ENCODE results near the gene TYMS. TPM values are rescaled to one million over a fixed set of nuclear protein-coding genes. Genes with fewer than 3 reads are reported as not detected.

Gene TYMS
- total RNA-seq, 1 experiment from 2014 or later: 143 TPM

GRCh38 chr18:709771-710170 lies 52.3 kb downstream of the TYMS start:
- no peak for DNase-seq
- peaks cover 6% of the 10 kb centered on the region for H3K36me3 ChIP-seq (ENCODE audit: control insufficient read depth, insufficient read depth, low read length)
- H3K4me1 ChIP-seq: peaks cover 11% of the 10 kb centered on the region; the same call in 1 of the 2 replicates
- ChIA-PET POLR2A (no interaction called here), CTCF (interaction anchor here (0.6 kb wide), 1 partner anchor 52 kb away, joined by 3 read pairs; no protein-coding TSS in a partner anchor)
- H3K4me3 ChIP-seq (ENCODE audit: low read depth, low read length): no peak overlapping the region
- Mint-ChIP-seq H3K9me3 (ENCODE audit: unreplicated experiment) (no peaks in the 10 kb centered on the region), H3K27ac (ENCODE audit: unreplicated experiment) (no peak overlapping the region), H3K4me3 (ENCODE audit: unreplicated experiment) (peak overlapping the region; percentile 14), H3K36me3 (ENCODE audit: insufficient read depth, unreplicated experiment) (peaks cover 60% of the 10 kb centered on the region), H3K4me1 (ENCODE audit: low read depth, unreplicated experiment) (peaks cover 19% of the 10 kb centered on the region), H3K27me3 (ENCODE audit: insufficient read depth, unreplicated experiment) (no peaks in the 10 kb centered on the region)
- intact Hi-C loops (cut with micrococcal nuclease; ENCODE audit: unreplicated experiment): loop anchor here (2.0 to 5.0 kb wide), 2 partner anchors 27 to 52 kb away; partner anchors contain the start of gene TYMS
- H3K9me3 ChIP-seq: no peaks in the 10 kb centered on the region
- no TSS peak for BruUV-seq (replicated peaks)
- H3K27me3 ChIP-seq (replicated peaks; ENCODE audit: control insufficient read depth, insufficient read depth, low read length): no peaks in the 10 kb centered on the region
- no peak for TF ChIP-seq CTCF (IDR thresholded peaks at IDR 0.05; ENCODE audit: insufficient read depth in 1 of 2, low read depth in 1 of 2, low read length in 1 of 2, severe bottlenecking in 1 of 2, unreplicated experiment in 1 of 2)

- H3K4me1 ChIP-seq: peaks cover 11% of the 10 kb centered on the region; the same call in 1 of the 2 replicates
- BruUV-seq (replicated peaks): no TSS peak
- POLR2A ChIA-PET: no interaction called here
- peak overlapping the region; percentile 76 for H3K4me3 ChIP-seq (ENCODE audit: low read depth, low read length)
- peaks cover 6% of the 10 kb centered on the region for H3K36me3 ChIP-seq (ENCODE audit: control insufficient read depth, insufficient read depth, low read length)
- no peaks in the 10 kb centered on the region for H3K27me3 ChIP-seq (replicated peaks; ENCODE audit: control insufficient read depth, insufficient read depth, low read length)
- Mint-ChIP-seq H3K4me1 (ENCODE audit: low read depth, unreplicated experiment) (peaks cover 19% of the 10 kb centered on the region), H3K36me3 (ENCODE audit: insufficient read depth, unreplicated experiment) (peaks cover 51% of the 10 kb centered on the region), H3K4me3 (ENCODE audit: unreplicated experiment) (peak overlapping the region; percentile 81), H3K27ac (ENCODE audit: unreplicated experiment) (peak overlapping the region; percentile 81), H3K9me3 (ENCODE audit: unreplicated experiment) (no peaks in the 10 kb centered on the region), H3K27me3 (ENCODE audit: insufficient read depth, unreplicated experiment) (no peaks in the 10 kb centered on the region)
- TF ChIP-seq CTCF (IDR thresholded peaks at IDR 0.05; ENCODE audit: insufficient read depth in 1 of 2, low read depth in 1 of 2, low read length in 1 of 2, severe bottlenecking in 1 of 2, unreplicated experiment in 1 of 2): no peak
- intact Hi-C loops (cut with micrococcal nuclease; ENCODE audit: unreplicated experiment): loop anchor here (2.0 to 5.0 kb wide), 2 partner anchors 28 to 53 kb away; partner anchors contain the start of gene TYMS
- no peak for DNase-seq
- no peaks in the 10 kb centered on the region for H3K9me3 ChIP-seq
- CTCF ChIA-PET: interaction anchor here (0.6 kb wide), 1 partner anchor 52 kb away, joined by 3 read pairs; no protein-coding TSS in a partner anchor
Measured at GRCh38 chr18:710418-711300, 53.2 kb downstream of the TYMS start.

- Histone ChIP-seq H3K4me3 (ENCODE audit: low read depth, low read length) (peak overlapping the region; percentile 76), H3K4me1 (peaks cover 11% of the 10 kb centered on the region; the same call in 1 of the 2 replicates), H3K9me3 (no peaks in the 10 kb centered on the region), H3K27me3 (replicated peaks; ENCODE audit: control insufficient read depth, insufficient read depth, low read length) (no peaks in the 10 kb centered on the region), H3K36me3 (ENCODE audit: control insufficient read depth, insufficient read depth, low read length) (peaks cover 6% of the 10 kb centered on the region)
- ChIA-PET POLR2A (no interaction called here), CTCF (no interaction called here)
- no TSS peak for BruUV-seq (replicated peaks)
- Mint-ChIP-seq H3K4me3 (ENCODE audit: unreplicated experiment) (peak overlapping the region; percentile 81), H3K9me3 (ENCODE audit: unreplicated experiment) (no peaks in the 10 kb centered on the region), H3K4me1 (ENCODE audit: low read depth, unreplicated experiment) (peaks cover 19% of the 10 kb centered on the region), H3K27ac (ENCODE audit: unreplicated experiment) (peak overlapping the region; percentile 81), H3K36me3 (ENCODE audit: insufficient read depth, unreplicated experiment) (peaks cover 45% of the 10 kb centered on the region), H3K27me3 (ENCODE audit: insufficient read depth, unreplicated experiment) (no peaks in the 10 kb centered on the region)
- no peak for TF ChIP-seq CTCF (IDR thresholded peaks at IDR 0.05; ENCODE audit: insufficient read depth in 1 of 2, low read depth in 1 of 2, low read length in 1 of 2, severe bottlenecking in 1 of 2, unreplicated experiment in 1 of 2)
- intact Hi-C loops (cut with micrococcal nuclease; ENCODE audit: unreplicated experiment): loop anchor here (2.0 to 5.0 kb wide), 2 partner anchors 28 to 54 kb away; partner anchors contain the start of gene TYMS
- DNase-seq: no peak
Measured at GRCh38 chr18:711310-711656, 53.8 kb downstream of the TYMS start.

Measured in Caco-2 (cell line).